Measurements from ENCODE around the gene ZNF554. TPM values are rescaled to one million over a fixed set of nuclear protein-coding genes. Genes with fewer than 3 reads are reported as not detected.
"Not testable (repeated sequence)": the region's sequence is repeated elsewhere in the genome, so short reads cannot be mapped to it uniquely, and the experiment has no call there.

Gene ZNF554
- total and polyA plus RNA-seq, 2 donors, result 2.5 to 6.0 TPM

- no peaks in the 10 kb centered on the region for H3K36me3 ChIP-seq (ENCODE audit: insufficient read depth)
- WGBS, result 81% methylated on average over 36 of the region's 36 CpGs
- H3K4me3 ChIP-seq (ENCODE audit: low read depth, low read length), result no peak within 1 kb of the TSS
- DNase-seq (ENCODE audit: extremely low spot score), result no peak
- H3K27ac ChIP-seq (ENCODE audit: low read depth), result no peak within 1 kb of the TSS
- H3K4me1 ChIP-seq (ENCODE audit: insufficient read depth), result no peaks in the 10 kb centered on the region
Observed at GRCh38 chr19:2867025-2867991, 47.6 kb downstream of the ZNF554 start, which contains the start of gene ZNF556. TSS of gene ZNF556 (plus strand) at chr19:2867335. CDS start at chr19:2867422, 87 bp downstream.

- WGBS, result 86% methylated on average over 10 of the region's 10 CpGs
- Histone ChIP-seq H3K36me3 (ENCODE audit: insufficient read depth) (no peaks in the 10 kb centered on the region), H3K27ac (ENCODE audit: low read depth) (no peak overlapping the region), H3K4me1 (ENCODE audit: insufficient read depth) (no peaks in the 10 kb centered on the region), H3K4me3 (ENCODE audit: low read depth, low read length) (no peak overlapping the region)
- DNase-seq (ENCODE audit: extremely low spot score), result no peak
Observed at GRCh38 chr19:2869618-2870017, 50.0 kb downstream of the ZNF554 start.

DNA sequence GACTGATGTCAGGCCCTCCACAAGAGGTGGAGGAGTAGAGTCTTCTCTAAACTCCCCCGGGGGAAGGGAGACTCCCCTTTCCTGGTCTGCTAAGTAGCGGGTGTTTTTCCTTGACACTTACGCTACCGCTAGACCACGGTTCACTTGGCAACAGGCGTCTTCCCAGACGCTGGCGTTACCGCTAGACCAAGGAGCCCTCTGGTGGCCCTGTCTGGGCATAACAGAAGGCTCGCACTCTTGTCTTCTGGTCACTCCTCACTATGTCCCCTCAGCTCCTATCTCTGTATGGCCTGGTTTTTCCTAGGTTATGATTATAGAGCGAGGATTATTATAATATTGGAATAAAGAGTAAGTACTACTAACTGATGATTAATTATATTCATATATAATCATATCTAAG lies 52.5 kb downstream of the ZNF554 start:
- H3K27ac ChIP-seq (ENCODE audit: low read depth); DNase-seq (ENCODE audit: extremely low spot score); H3K4me1 ChIP-seq (ENCODE audit: insufficient read depth); H3K4me3 ChIP-seq (ENCODE audit: low read depth, low read length); H3K36me3 ChIP-seq (ENCODE audit: insufficient read depth): not testable (repeated sequence)
- 23% methylated on average over 4 of the region's 11 CpGs for WGBS

- DNase-seq (ENCODE audit: extremely low spot score), result no peak
- Histone ChIP-seq H3K4me3 (ENCODE audit: low read depth, low read length) (no peak overlapping the region), H3K4me1 (ENCODE audit: insufficient read depth) (no peaks in the 10 kb centered on the region), H3K27ac (ENCODE audit: low read depth) (no peak overlapping the region), H3K36me3 (ENCODE audit: insufficient read depth) (no peaks in the 10 kb centered on the region)
- 89% methylated on average over 32 of the region's 32 CpGs for WGBS
Observed at GRCh38 chr19:2877398-2878331, 58.0 kb downstream of the ZNF554 start.

GRCh38 chr19:2883686-2884439 lies 64.2 kb downstream of the ZNF554 start:
- DNase-seq (ENCODE audit: extremely low spot score), result no peak
- no peak overlapping the region for H3K27ac ChIP-seq (ENCODE audit: low read depth)
- no peak overlapping the region for H3K4me3 ChIP-seq (ENCODE audit: low read depth, low read length)
- H3K36me3 ChIP-seq (ENCODE audit: insufficient read depth), result no peaks in the 10 kb centered on the region
- WGBS, result 76% methylated on average over 14 of the region's 14 CpGs
- H3K4me1 ChIP-seq (ENCODE audit: insufficient read depth), result no peaks in the 10 kb centered on the region

DNA sequence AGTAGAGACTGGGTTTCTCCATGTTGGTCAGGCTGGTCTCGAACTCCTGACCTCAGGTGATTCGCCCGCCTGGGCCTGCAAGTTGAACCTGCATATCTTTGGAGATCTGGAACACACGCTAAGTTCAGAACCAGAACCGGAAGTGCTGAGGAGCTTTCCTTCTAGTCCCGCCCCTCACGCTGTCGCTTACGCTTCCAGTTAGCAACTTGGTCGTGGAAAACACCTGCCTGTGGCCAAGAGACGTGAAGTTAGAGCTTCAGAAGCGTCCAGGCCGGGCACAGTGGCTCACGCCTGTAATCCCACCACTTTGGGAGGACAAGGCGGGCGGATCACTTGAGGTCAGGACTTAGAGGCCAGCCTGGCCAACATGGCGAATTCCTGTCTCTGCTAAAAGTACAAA lies 66.1 kb downstream of the ZNF554 start:
- Histone ChIP-seq H3K27ac (ENCODE audit: low read depth) (no peak overlapping the region), H3K36me3 (ENCODE audit: insufficient read depth) (no peaks in the 10 kb centered on the region), H3K4me3 (ENCODE audit: low read depth, low read length) (no peak overlapping the region), H3K4me1 (ENCODE audit: insufficient read depth) (no peaks in the 10 kb centered on the region)
- no peak for DNase-seq (ENCODE audit: extremely low spot score)
- WGBS, result 88% methylated on average over 17 of the region's 17 CpGs

Other genes starting within 250 kb of the ZNF554 start
- 2.8 TPM for gene GNG7, start 117.2 kb upstream of the ZNF554 start, total RNA-seq
- gene GNG7, start 117.2 kb upstream of the ZNF554 start, polyA plus RNA-seq, result 13.9 TPM
- 3.2 TPM for gene DIRAS1, start 98.5 kb upstream of the ZNF554 start, total RNA-seq
- gene DIRAS1, start 98.5 kb upstream of the ZNF554 start, polyA plus RNA-seq, result 13.3 TPM
- 14.3 TPM for gene SLC39A3, start 79.9 kb upstream of the ZNF554 start, total RNA-seq
- 44.0 TPM for gene SLC39A3, start 79.9 kb upstream of the ZNF554 start, polyA plus RNA-seq
- gene SGTA, start 36.6 kb upstream of the ZNF554 start, total RNA-seq, result 17.6 TPM
- 65.5 TPM for gene SGTA, start 36.6 kb upstream of the ZNF554 start, polyA plus RNA-seq
- 29.2 TPM for gene THOP1, start 34.4 kb upstream of the ZNF554 start, total RNA-seq
- 50.4 TPM for gene THOP1, start 34.4 kb upstream of the ZNF554 start, polyA plus RNA-seq
- 14.8 TPM for gene ZNF555, start 21.6 kb downstream of the ZNF554 start, total RNA-seq
- 4.4 TPM for gene ZNF555, start 21.6 kb downstream of the ZNF554 start, polyA plus RNA-seq
- gene ZNF556, start 47.5 kb downstream of the ZNF554 start, total RNA-seq, result 1.3 TPM
- 0.08 TPM for gene ZNF556, start 47.5 kb downstream of the ZNF554 start, polyA plus RNA-seq
- gene ZNF57, start 81.1 kb downstream of the ZNF554 start, total RNA-seq, result 5.1 TPM
- 4.4 TPM for gene ZNF57, start 81.1 kb downstream of the ZNF554 start, polyA plus RNA-seq
- gene ZNF77, start 125.1 kb downstream of the ZNF554 start, total RNA-seq, result 6.8 TPM
- gene ZNF77, start 125.1 kb downstream of the ZNF554 start, polyA plus RNA-seq, result 4.3 TPM
- 1.4 TPM for gene TLE6, start 157.7 kb downstream of the ZNF554 start, total RNA-seq
- 2.4 TPM for gene TLE6, start 157.7 kb downstream of the ZNF554 start, polyA plus RNA-seq
- gene TLE2, start 209.4 kb downstream of the ZNF554 start, total RNA-seq, result 14.1 TPM
- gene TLE2, start 209.4 kb downstream of the ZNF554 start, polyA plus RNA-seq, result 69.9 TPM
- 65.0 TPM for gene TLE5, start 242.6 kb downstream of the ZNF554 start, total RNA-seq
- gene TLE5, start 242.6 kb downstream of the ZNF554 start, polyA plus RNA-seq, result 725 TPM

All from urinary bladder (tissue), 4 donors.